HCT116 (cell line): ENCODE results near the gene ZNF398. TPM values are rescaled to one million over a fixed set of nuclear protein-coding genes. Genes with fewer than 3 reads are reported as not detected.

Experiments
- ATAC-seq: fragments of 200-7000 bp; cut with Tn5 transposase; 2 replicates; pipeline ENCODE4 v1.9.1; 2020; ENCODE audit warnings: mild to moderate bottlenecking, moderate library complexity
- BruUV-seq: library from RNA; stranded (reverse); fragments of 400-500 nt; replicated peaks from 2 replicates; lab custom pipeline; 2021; lab: Mats Ljungman, UMichigan
- CTCF ChIA-PET: fragments of 300-600 bp; sonication (Branson Sonifier 250); formaldehyde crosslinking; loops from one replicate; lab custom pipeline; 2021; ENCODE audit warnings: antibody characterized with exemption; lab: Charles Lee
- POLR2A ChIA-PET: fragments of 300-600, 350-600 bp; sonication (Branson Sonifier 250); formaldehyde crosslinking; loops from one replicate; lab custom pipeline; 2021; ENCODE audit warnings: antibody characterized with exemption; lab: Charles Lee
- RAD21 ChIA-PET, 2 experiments: fragments of 300-600 bp; sonication (Branson Sonifier 250); formaldehyde crosslinking; loops; one replicate each; lab custom pipeline; 2023; ENCODE audit warnings: low total read pairs in 2 of 2; ENCODE audit not compliant: uncharacterized antibody in 2 of 2, unreplicated experiment in 2 of 2, low non-redundant PET in 1 of 2; lab: Charles Lee
- DNase-seq: peaks from one replicate; pipeline ENCODE4 v3.0.0-alpha.2; 2010; ENCODE audit warnings: low read depth, low spot score
- H2AFZ ChIP-seq: fragments of 200-600 bp; shearing (Covaris generic), sonication (generic); 2 replicates; pipeline ENCODE4 v1.6.1; 2017; ENCODE audit warnings: low read depth, mixed run types, mixed read lengths, antibody characterized with exemption, low read length; ENCODE audit not compliant: poor library complexity, severe bottlenecking
- H3K27ac ChIP-seq: 2 replicates; pipeline ENCODE4 v1.5.1; 2012; ENCODE audit warnings: low read depth, low read length
- H3K27me3 ChIP-seq: fragments of 200-600 bp; sonication (generic); 2 replicates; pipeline ENCODE4 v1.6.1; 2016; ENCODE audit warnings: mixed run types, low read length, mixed read lengths; ENCODE audit not compliant: insufficient read depth
- H3K36me3 ChIP-seq, 2 experiments: fragments of 200-500 bp in 1 of 2; fragments of 200-600 bp in 1 of 2; sonication (Bioruptor generic) in 1 of 2; sonication (generic) in 1 of 2; 2 replicates each; pipeline versions ENCODE4 v1.5.1 to v1.6.1; 2014 to 2016; ENCODE audit warnings: low read length in 2 of 2, inconsistent platforms in 1 of 2, mixed read lengths in 1 of 2, mixed run types in 1 of 2; ENCODE audit not compliant: insufficient read depth in 2 of 2, control insufficient read depth in 1 of 2
- H3K4me1 ChIP-seq, 2 experiments: fragments of 200-600 bp in 1 of 2; sonication (generic) in 1 of 2; 2 replicates each; pipeline versions ENCODE4 v1.5.1 to v1.6.1; 2012 to 2017; ENCODE audit warnings: low read length in 2 of 2, inconsistent platforms in 1 of 2, mild to moderate bottlenecking in 1 of 2, mixed read lengths in 1 of 2, mixed run types in 1 of 2, moderate library complexity in 1 of 2; ENCODE audit not compliant: insufficient read depth in 2 of 2, control insufficient read depth in 1 of 2
- H3K4me2 ChIP-seq: fragments of 200-600 bp; sonication (generic); 2 replicates; pipeline ENCODE4 v1.6.1; 2017; ENCODE audit warnings: mixed run types, low read length, mixed read lengths
- H3K4me3 ChIP-seq, 2 experiments: fragments of 200-600 bp in 1 of 2; sonication (generic) in 1 of 2; replicated peaks in 1 of 2; 2 replicates each; pipeline ENCODE4 v1.5.1; 2011 to 2016; ENCODE audit warnings: low read length in 2 of 2, control low read depth in 1 of 2, low read depth in 1 of 2, mild to moderate bottlenecking in 1 of 2, mixed read lengths in 1 of 2, mixed run types in 1 of 2
- H3K79me2 ChIP-seq: fragments of 200-600 bp; sonication (generic); 2 replicates; pipeline ENCODE4 v1.6.1; 2017; ENCODE audit warnings: mild to moderate bottlenecking, mixed run types, low read length, moderate library complexity, mixed read lengths; ENCODE audit not compliant: insufficient read depth
- H3K9ac ChIP-seq: fragments of 200-600 bp; sonication (generic); 2 replicates; pipeline ENCODE4 v1.6.1; 2016; ENCODE audit warnings: low read length, mixed read lengths
- H3K9me2 ChIP-seq: fragments of 200-600 bp; sonication (generic), shearing (Covaris generic); 2 replicates; pipeline ENCODE4 v1.6.1; 2017; ENCODE audit warnings: mixed run types, mild to moderate bottlenecking, moderate library complexity; ENCODE audit not compliant: insufficient read depth
- H3K9me3 ChIP-seq, 2 experiments: fragments of 200-500 bp in 1 of 2; fragments of 200-600 bp in 1 of 2; sonication (Bioruptor generic) in 1 of 2; sonication (generic) in 1 of 2; 2 replicates each; pipeline ENCODE4 v1.6.1; 2014 to 2017; ENCODE audit warnings: low read length in 2 of 2, mixed read lengths in 2 of 2, inconsistent platforms in 1 of 2, low read depth in 1 of 2, mild to moderate bottlenecking in 1 of 2, mixed run types in 1 of 2, moderate library complexity in 1 of 2; ENCODE audit not compliant: control insufficient read depth in 1 of 2, insufficient read depth in 1 of 2
- H4K20me1 ChIP-seq: fragments of 200-600 bp; sonication (generic), shearing (Covaris generic); 2 replicates; pipeline ENCODE4 v1.6.1; 2017; ENCODE audit warnings: mixed run types, mild to moderate bottlenecking, moderate library complexity; ENCODE audit not compliant: insufficient read depth
- ATF3 ChIP-seq: IDR thresholded peaks from 2 replicates; pipeline ENCODE4 v1.6.1; 2012
- CBX3 ChIP-seq: IDR thresholded peaks from 2 replicates; pipeline ENCODE4 v1.6.1; 2012; ENCODE audit warnings: low read depth
- CTCF ChIP-seq, 3 experiments: fragments of 200-600 bp in 1 of 3; sonication (generic) in 1 of 3; IDR thresholded peaks in 2 of 3; conservative IDR thresholded peaks in 1 of 3; 2 replicates each; pipeline ENCODE4 v1.5.1; 2012 to 2017; ENCODE audit warnings: low read depth in 2 of 3, low read length in 2 of 3, antibody characterized with exemption in 1 of 3, borderline replicate concordance in 1 of 3, control low read depth in 1 of 3, mild to moderate bottlenecking in 1 of 3, mixed read lengths in 1 of 3, mixed run types in 1 of 3, moderate library complexity in 1 of 3; ENCODE audit not compliant: insufficient read depth in 1 of 3
- EGR1 ChIP-seq: IDR thresholded peaks from 2 replicates; pipeline ENCODE4 v1.6.1; 2012; ENCODE audit warnings: low read depth
- ELF1 ChIP-seq: IDR thresholded peaks from 2 replicates; pipeline ENCODE4 v1.6.1; 2012; ENCODE audit warnings: low read depth, borderline replicate concordance
- EZH2 ChIP-seq: fragments of 200-600 bp; sonication (generic); IDR thresholded peaks from 2 replicates; pipeline ENCODE4 v1.6.1; 2017; ENCODE audit warnings: antibody characterized with exemption, mixed run types
- FOSL1 ChIP-seq: IDR thresholded peaks from 2 replicates; pipeline ENCODE4 v1.6.1; 2012; ENCODE audit warnings: low read depth
- JUND ChIP-seq: IDR thresholded peaks from 2 replicates; pipeline ENCODE4 v1.6.1; 2012
- MAX ChIP-seq: IDR thresholded peaks from 2 replicates; pipeline ENCODE4 v1.6.1; 2012
- RAD21 ChIP-seq: IDR thresholded peaks from 2 replicates; pipeline ENCODE4 v1.6.1; 2012; ENCODE audit warnings: low read depth, mild to moderate bottlenecking
- SIN3A ChIP-seq: IDR thresholded peaks from 2 replicates; pipeline ENCODE4 v1.6.1; 2012; ENCODE audit warnings: low read depth
- SP1 ChIP-seq: IDR thresholded peaks from 2 replicates; pipeline ENCODE4 v1.6.1; 2012; ENCODE audit warnings: low read depth
- TCF7L2 ChIP-seq: IDR thresholded peaks from 2 replicates; pipeline ENCODE4 v1.7.0; 2011; ENCODE audit warnings: borderline replicate concordance, inconsistent platforms; ENCODE audit not compliant: insufficient read depth, insufficient read length; ENCODE audit errors: extremely low read depth
- YY1 ChIP-seq: IDR thresholded peaks from 2 replicates; pipeline ENCODE4 v1.6.1; 2011; ENCODE audit warnings: low read length, low read depth, moderate library complexity, mild to moderate bottlenecking; ENCODE audit not compliant: insufficient replicate concordance; ENCODE audit errors: extremely low read depth
- ZBTB33 ChIP-seq: IDR thresholded peaks from 2 replicates; pipeline ENCODE4 v1.6.1; 2011; ENCODE audit warnings: mild to moderate bottlenecking, low read length, moderate library complexity; ENCODE audit not compliant: insufficient replicate concordance; ENCODE audit errors: extremely low read depth
- ZNF274 ChIP-seq: fragments of 200-500 bp; sonication (Bioruptor generic); IDR thresholded peaks from 2 replicates; pipeline ENCODE4 v1.6.1; 2014; ENCODE audit warnings: mild to moderate bottlenecking, low read depth, low read length, inconsistent platforms
- intact Hi-C: fragments of 100-400 bp; cut with micrococcal nuclease; formaldehyde crosslinking; loops from 2 replicates; pipeline ENCODE4 v1.10.0; 2022
- total RNA-seq: library from RNA; stranded (reverse); gene quantifications from one replicate; pipeline ENCODE4 v1.2.1, GENCODE V29; 2021; ENCODE audit not compliant: unreplicated experiment

The ZNF398 gene
- total RNA-seq, 1 experiment from 2014 or later, result 14.1 TPM

- TF ChIP-seq YY1 (no peak), SP1 (no peak), TCF7L2 (no peak), RAD21 (no peak), FOSL1 (no peak), EZH2 (no peak), CBX3 (no peak), CTCF (IDR thresholded peaks at IDR 0.05 in 2 of 3, conservative IDR thresholded peaks at IDR 0.05 in 1 of 3; ENCODE audit: borderline replicate concordance in 1 of 3, insufficient read depth in 1 of 3, low read depth in 2 of 3, low read length in 2 of 3) (no peak), SIN3A (no peak), MAX (no peak), ATF3 (no peak), JUND (no peak), ELF1 (no peak), ZNF274 (no peak), EGR1 (no peak), ZBTB33 (no peak)
- no peak overlapping the region for H2AFZ ChIP-seq
- ChIA-PET POLR2A (no interaction called here), RAD21 (no interaction called here), CTCF (no interaction called here)
- no peak overlapping the region for H3K4me3 ChIP-seq
- no peaks in the 10 kb centered on the region; the same call in 1 of the 2 replicates for H3K79me2 ChIP-seq
- no peaks in the 10 kb centered on the region for H3K9me3 ChIP-seq
- no peaks in the 10 kb centered on the region for H3K9me2 ChIP-seq
- ATAC-seq, result no peak
- intact Hi-C loops, result no loop called here
- BruUV-seq, result no TSS peak
- H3K4me1 ChIP-seq, result peaks cover 0 to 5% of the 10 kb centered on the region in 2 experiments; a peak in 2 of 4 replicates
- no peaks in the 10 kb centered on the region for H4K20me1 ChIP-seq
- no peak overlapping the region for H3K27ac ChIP-seq
- DNase-seq, result no peak
- H3K4me2 ChIP-seq, result no peak overlapping the region
- no peak overlapping the region for H3K9ac ChIP-seq
- H3K27me3 ChIP-seq, result no peaks in the 10 kb centered on the region
- peaks cover 48 to 55% of the 10 kb centered on the region in 2 experiments for H3K36me3 ChIP-seq
Observed at GRCh38 chr7:149214020-149214720, 66.9 kb downstream of the ZNF398 start.
